ENCODE results near the gene MTFR1L.

DNA sequence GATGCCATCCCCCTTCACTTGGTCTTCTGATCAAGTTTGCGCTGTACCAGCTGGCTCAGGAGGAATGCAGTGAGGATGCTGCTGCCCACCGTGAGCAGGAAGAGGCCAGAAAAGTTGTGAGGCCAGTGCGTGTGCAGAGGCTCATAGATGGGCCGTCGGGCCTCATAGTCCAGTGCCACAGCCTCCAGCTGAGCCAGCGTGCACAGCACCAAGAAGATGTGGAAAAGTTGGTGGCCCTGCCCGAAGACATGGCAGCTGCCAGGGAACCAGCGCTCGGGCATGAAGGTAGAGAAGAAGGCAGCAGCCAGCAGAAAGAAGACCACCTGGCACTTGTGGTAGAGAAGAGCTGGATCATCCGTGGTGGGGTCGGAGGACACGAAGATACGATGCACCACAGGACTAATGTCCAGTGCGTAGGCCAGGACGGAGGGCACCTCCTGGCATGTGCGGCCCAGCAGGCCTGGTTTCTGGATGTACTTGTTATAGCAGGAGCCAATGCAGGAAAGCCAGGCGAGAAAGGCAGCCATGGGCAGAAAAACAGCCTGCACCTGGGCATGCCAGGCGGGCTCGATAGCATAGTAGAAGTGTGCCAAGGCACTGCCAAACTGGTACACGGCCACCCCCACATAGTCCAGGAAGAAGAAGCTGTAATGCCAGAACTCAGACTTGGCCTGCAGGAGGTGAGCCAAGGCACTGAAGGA is 43.2 kb downstream of the MTFR1L start:
- TF ChIP-seq, protein P1, sequence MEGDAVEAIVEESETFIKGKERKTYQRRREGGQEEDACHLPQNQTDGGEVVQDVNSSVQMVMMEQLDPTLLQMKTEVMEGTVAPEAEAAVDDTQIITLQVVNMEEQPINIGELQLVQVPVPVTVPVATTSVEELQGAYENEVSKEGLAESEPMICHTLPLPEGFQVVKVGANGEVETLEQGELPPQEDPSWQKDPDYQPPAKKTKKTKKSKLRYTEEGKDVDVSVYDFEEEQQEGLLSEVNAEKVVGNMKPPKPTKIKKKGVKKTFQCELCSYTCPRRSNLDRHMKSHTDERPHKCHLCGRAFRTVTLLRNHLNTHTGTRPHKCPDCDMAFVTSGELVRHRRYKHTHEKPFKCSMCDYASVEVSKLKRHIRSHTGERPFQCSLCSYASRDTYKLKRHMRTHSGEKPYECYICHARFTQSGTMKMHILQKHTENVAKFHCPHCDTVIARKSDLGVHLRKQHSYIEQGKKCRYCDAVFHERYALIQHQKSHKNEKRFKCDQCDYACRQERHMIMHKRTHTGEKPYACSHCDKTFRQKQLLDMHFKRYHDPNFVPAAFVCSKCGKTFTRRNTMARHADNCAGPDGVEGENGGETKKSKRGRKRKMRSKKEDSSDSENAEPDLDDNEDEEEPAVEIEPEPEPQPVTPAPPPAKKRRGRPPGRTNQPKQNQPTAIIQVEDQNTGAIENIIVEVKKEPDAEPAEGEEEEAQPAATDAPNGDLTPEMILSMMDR (IDR thresholded peaks at IDR 0.05) = no peak
- TF ChIP-seq POLR2A (IDR thresholded peaks at IDR 0.05) = no peak

Measured in heart left ventricle (tissue), 13 donors.